HFF-Myc (cell line): ENCODE measurements around the gene FAM227A.
"Not testable (repeated sequence)": the region's sequence is repeated elsewhere in the genome, so short reads cannot be mapped to it uniquely, and the experiment has no call there.

Experiments used
- DNase-seq: peaks from one replicate; pipeline ENCODE4 v3.0.0-alpha.2; 2011; ENCODE audit warnings: low read depth; ENCODE audit errors: extremely low read depth
- H3K4me3 ChIP-seq: replicated peaks from 2 replicates; pipeline ENCODE4 v1.5.1; 2011; ENCODE audit warnings: low read depth, mild to moderate bottlenecking, control low read depth, low read length
- CTCF ChIP-seq: IDR thresholded peaks from 2 replicates; pipeline ENCODE4 v1.5.1; 2012; ENCODE audit warnings: mild to moderate bottlenecking, low read depth, low read length, control low read depth; ENCODE audit errors: missing control alignments

FAM227A gene

GRCh38 chr22:38623351-38623750, 32.8 kb downstream of the FAM227A start:
- no peak for DNase-seq
- H3K4me3 ChIP-seq, result no peak overlapping the region
- no peak for TF ChIP-seq CTCF

- no peak for DNase-seq
- H3K4me3 ChIP-seq, result no peak overlapping the region
- no peak for TF ChIP-seq CTCF
These were observed 37.5 kb downstream of the FAM227A start for GRCh38 chr22:38618682-38619081.

- no peak overlapping the region for H3K4me3 ChIP-seq
- no peak for DNase-seq
- TF ChIP-seq CTCF, result no peak
These were observed 37.9 kb downstream of the FAM227A start for GRCh38 chr22:38618258-38618657.

- DNase-seq, H3K4me3 ChIP-seq: not testable (repeated sequence)
These were observed 41.2 kb downstream of the FAM227A start for GRCh38 chr22:38615064-38615405.

GRCh38 chr22:38614332-38615063, 41.7 kb downstream of the FAM227A start:
- H3K4me3 ChIP-seq, result no peak overlapping the region
- no peak for DNase-seq
- no peak for TF ChIP-seq CTCF

GRCh38 chr22:38613588-38613987, 42.6 kb downstream of the FAM227A start:
- TF ChIP-seq CTCF, result no peak
- DNase-seq, result no peak
- H3K4me3 ChIP-seq, result no peak overlapping the region

- no peak for DNase-seq
- TF ChIP-seq CTCF, result no peak
- no peak overlapping the region for H3K4me3 ChIP-seq
These were observed 43.8 kb downstream of the FAM227A start for GRCh38 chr22:38612217-38613006.
